ENCODE measurements around the gene LRRC59. TPM values are rescaled to one million over a fixed set of nuclear protein-coding genes. Genes with fewer than 3 reads are reported as not detected.
"Not testable (repeated sequence)": the region's sequence is repeated elsewhere in the genome, so short reads cannot be mapped to it uniquely, and the experiment has no call there.

Gene LRRC59
- total RNA-seq, 1 experiment from 2014 or later: 119 TPM

- Histone ChIP-seq H3K4me3 (ENCODE audit: insufficient read depth, low read depth, low read length) (no peak overlapping the region), H3K27me3 (ENCODE audit: control insufficient read depth, insufficient read depth, low read length) (no peaks in the 10 kb centered on the region), H3K36me3 (replicated peaks; ENCODE audit: control insufficient read depth, insufficient read depth, low read length) (no peaks in the 10 kb centered on the region)
- DNase-seq: no peak
Measured at GRCh38 chr17:50412188-50412732, 14.9 kb upstream of the LRRC59 start.

GRCh38 chr17:50407921-50408320 lies 10.6 kb upstream of the LRRC59 start:
- H3K36me3 ChIP-seq (replicated peaks; ENCODE audit: control insufficient read depth, insufficient read depth, low read length): no peaks in the 10 kb centered on the region
- no peak for DNase-seq

GRCh38 chr17:50406578-50406977 lies 9.3 kb upstream of the LRRC59 start:
- DNase-seq: no peak

More at GRCh38 chr17:50407921-50408320, 10.6 kb upstream of the LRRC59 start:
- Histone ChIP-seq H3K27me3 (ENCODE audit: control insufficient read depth, insufficient read depth, low read length) (no peaks in the 10 kb centered on the region), H3K4me3 (ENCODE audit: insufficient read depth, low read depth, low read length) (no peak overlapping the region)

GRCh38 chr17:50405351-50405750 lies 8.0 kb upstream of the LRRC59 start:
- not testable (repeated sequence) for H3K27me3 ChIP-seq (ENCODE audit: control insufficient read depth, insufficient read depth, low read length); H3K4me3 ChIP-seq (ENCODE audit: insufficient read depth, low read depth, low read length); DNase-seq; H3K36me3 ChIP-seq (replicated peaks; ENCODE audit: control insufficient read depth, insufficient read depth, low read length)

More at GRCh38 chr17:50406578-50406977, 9.3 kb upstream of the LRRC59 start:
- H3K36me3 ChIP-seq (replicated peaks; ENCODE audit: control insufficient read depth, insufficient read depth, low read length): no peaks in the 10 kb centered on the region
- H3K4me3 ChIP-seq (ENCODE audit: insufficient read depth, low read depth, low read length): no peak overlapping the region
- H3K27me3 ChIP-seq (ENCODE audit: control insufficient read depth, insufficient read depth, low read length): no peaks in the 10 kb centered on the region

- not testable (repeated sequence) for H3K36me3 ChIP-seq (replicated peaks; ENCODE audit: control insufficient read depth, insufficient read depth, low read length); H3K4me3 ChIP-seq (ENCODE audit: insufficient read depth, low read depth, low read length); H3K27me3 ChIP-seq (ENCODE audit: control insufficient read depth, insufficient read depth, low read length); DNase-seq
Measured at GRCh38 chr17:50399591-50399990, 2.3 kb upstream of the LRRC59 start.

GRCh38 chr17:50398672-50399071 lies 1.3 kb upstream of the LRRC59 start:
- peaks cover 11% of the 10 kb centered on the region for H3K36me3 ChIP-seq (replicated peaks; ENCODE audit: control insufficient read depth, insufficient read depth, low read length)
- H3K4me3 ChIP-seq (ENCODE audit: insufficient read depth, low read depth, low read length); DNase-seq; H3K27me3 ChIP-seq (ENCODE audit: control insufficient read depth, insufficient read depth, low read length): not testable (repeated sequence)

- no peak for DNase-seq
- Histone ChIP-seq H3K4me3 (ENCODE audit: insufficient read depth, low read depth, low read length) (peak overlapping the region; percentile 87), H3K36me3 (replicated peaks; ENCODE audit: control insufficient read depth, insufficient read depth, low read length) (peaks cover 19% of the 10 kb centered on the region), H3K27me3 (ENCODE audit: control insufficient read depth, insufficient read depth, low read length) (no peaks in the 10 kb centered on the region)
Measured at GRCh38 chr17:50397919-50398285, 579 bp upstream of the LRRC59 start.

GRCh38 chr17:50396261-50397110 lies 837 bp downstream of the LRRC59 start:
- DNase-seq: peak; percentile 48
- no peaks in the 10 kb centered on the region for H3K27me3 ChIP-seq (ENCODE audit: control insufficient read depth, insufficient read depth, low read length)

GRCh38 chr17:50394711-50395110 lies 2.6 kb downstream of the LRRC59 start:
- Histone ChIP-seq H3K36me3 (replicated peaks; ENCODE audit: control insufficient read depth, insufficient read depth, low read length) (peaks cover 39% of the 10 kb centered on the region), H3K4me3 (ENCODE audit: insufficient read depth, low read depth, low read length) (no peak overlapping the region), H3K27me3 (ENCODE audit: control insufficient read depth, insufficient read depth, low read length) (no peaks in the 10 kb centered on the region)
- no peak for DNase-seq

More at GRCh38 chr17:50396261-50397110, 837 bp downstream of the LRRC59 start:
- H3K4me3 ChIP-seq (ENCODE audit: insufficient read depth, low read depth, low read length): peak overlapping the region; percentile 87
- H3K36me3 ChIP-seq (replicated peaks; ENCODE audit: control insufficient read depth, insufficient read depth, low read length): peaks cover 31% of the 10 kb centered on the region

- no peak overlapping the region for H3K4me3 ChIP-seq (ENCODE audit: insufficient read depth, low read depth, low read length)
- H3K36me3 ChIP-seq (replicated peaks; ENCODE audit: control insufficient read depth, insufficient read depth, low read length): peaks cover 42% of the 10 kb centered on the region
- H3K27me3 ChIP-seq (ENCODE audit: control insufficient read depth, insufficient read depth, low read length): no peaks in the 10 kb centered on the region
- DNase-seq: no peak
Measured at GRCh38 chr17:50393700-50394099, 3.6 kb downstream of the LRRC59 start.

GRCh38 chr17:50392621-50393020 lies 4.7 kb downstream of the LRRC59 start:
- no peak for DNase-seq
- Histone ChIP-seq H3K36me3 (replicated peaks; ENCODE audit: control insufficient read depth, insufficient read depth, low read length) (peaks cover 48% of the 10 kb centered on the region), H3K27me3 (ENCODE audit: control insufficient read depth, insufficient read depth, low read length) (no peaks in the 10 kb centered on the region), H3K4me3 (ENCODE audit: insufficient read depth, low read depth, low read length) (no peak overlapping the region)

GRCh38 chr17:50389534-50389933 lies 7.8 kb downstream of the LRRC59 start:
- H3K36me3 ChIP-seq (replicated peaks; ENCODE audit: control insufficient read depth, insufficient read depth, low read length): peaks cover 67% of the 10 kb centered on the region

GRCh38 chr17:50388728-50389127 lies 8.6 kb downstream of the LRRC59 start:
- no peak for DNase-seq
- no peaks in the 10 kb centered on the region for H3K27me3 ChIP-seq (ENCODE audit: control insufficient read depth, insufficient read depth, low read length)
- H3K36me3 ChIP-seq (replicated peaks; ENCODE audit: control insufficient read depth, insufficient read depth, low read length): peaks cover 62% of the 10 kb centered on the region

More at GRCh38 chr17:50389534-50389933, 7.8 kb downstream of the LRRC59 start:
- DNase-seq: no peak
- Histone ChIP-seq H3K27me3 (ENCODE audit: control insufficient read depth, insufficient read depth, low read length) (no peaks in the 10 kb centered on the region), H3K4me3 (ENCODE audit: insufficient read depth, low read depth, low read length) (no peak overlapping the region)

GRCh38 chr17:50386510-50386909 lies 10.8 kb downstream of the LRRC59 start:
- Histone ChIP-seq H3K4me3 (ENCODE audit: insufficient read depth, low read depth, low read length) (no peak overlapping the region), H3K27me3 (ENCODE audit: control insufficient read depth, insufficient read depth, low read length) (no peaks in the 10 kb centered on the region), H3K36me3 (replicated peaks; ENCODE audit: control insufficient read depth, insufficient read depth, low read length) (peaks cover 50% of the 10 kb centered on the region)
- no peak for DNase-seq

More at GRCh38 chr17:50388728-50389127, 8.6 kb downstream of the LRRC59 start:
- H3K4me3 ChIP-seq (ENCODE audit: insufficient read depth, low read depth, low read length): no peak overlapping the region

GRCh38 chr17:50382931-50383330 lies 14.4 kb downstream of the LRRC59 start:
- no peak for DNase-seq
- H3K36me3 ChIP-seq (replicated peaks; ENCODE audit: control insufficient read depth, insufficient read depth, low read length): peaks cover 49% of the 10 kb centered on the region

More at GRCh38 chr17:50382931-50383330, 14.4 kb downstream of the LRRC59 start:
- Histone ChIP-seq H3K27me3 (ENCODE audit: control insufficient read depth, insufficient read depth, low read length) (no peaks in the 10 kb centered on the region), H3K4me3 (ENCODE audit: insufficient read depth, low read depth, low read length) (no peak overlapping the region)
